Measurements from ENCODE around the gene HOXC5. TPM values are rescaled to one million over a fixed set of nuclear protein-coding genes. Genes with fewer than 3 reads are reported as not detected.

HOXC5 gene
- total RNA-seq, 2 donors from 2014 or later = not detected

GRCh38 chr12:54042970-54043853 is 10.4 kb downstream of the HOXC5 start:
- Mint-ChIP-seq H3K9me3 (no peaks in the 10 kb centered on the region), H3K4me1 (ENCODE audit: low read depth in 2 of 2) (peaks cover 0 to 9% of the 10 kb centered on the region in 2 donors), H3K27me3 (peaks cover 63 to 77% of the 10 kb centered on the region in 2 donors), H3K4me3 (no peak overlapping the region), H3K27ac (no peak overlapping the region), H3K36me3 (no peaks in the 10 kb centered on the region)
- ATAC-seq = no peak
- no peak for DNase-seq (ENCODE audit: low spot score)

- Mint-ChIP-seq H3K36me3 (no peaks in the 10 kb centered on the region), H3K27ac (no peak overlapping the region)
These were observed 11.7 kb downstream of the HOXC5 start for GRCh38 chr12:54044425-54045103.

GRCh38 chr12:54045401-54045800 is 12.6 kb downstream of the HOXC5 start:
- DNase-seq (ENCODE audit: low spot score) (no peak), ATAC-seq (no peak)
- Mint-ChIP-seq H3K27ac (no peak overlapping the region), H3K4me3 (no peak overlapping the region), H3K9me3 (no peaks in the 10 kb centered on the region), H3K4me1 (ENCODE audit: low read depth in 2 of 2) (peaks cover 8 to 17% of the 10 kb centered on the region in 2 donors), H3K27me3 (peaks cover 67 to 77% of the 10 kb centered on the region in 2 donors), H3K36me3 (peaks cover 7% of the 10 kb centered on the region)

More at GRCh38 chr12:54044425-54045103, 11.7 kb downstream of the HOXC5 start:
- H3K9me3 Mint-ChIP-seq = no peaks in the 10 kb centered on the region
- ATAC-seq (no peak), DNase-seq (ENCODE audit: low spot score) (no peak)
- H3K27me3 Mint-ChIP-seq = peaks cover 64 to 77% of the 10 kb centered on the region in 2 donors
- peaks cover 0 to 9% of the 10 kb centered on the region in 2 donors for H3K4me1 Mint-ChIP-seq (ENCODE audit: low read depth in 2 of 2)
- no peak overlapping the region for H3K4me3 Mint-ChIP-seq

GRCh38 chr12:54045868-54046521 is 13.1 kb downstream of the HOXC5 start:
- Mint-ChIP-seq H3K4me1 (ENCODE audit: low read depth in 2 of 2) (peaks cover 14 to 23% of the 10 kb centered on the region in 2 donors), H3K9me3 (no peaks in the 10 kb centered on the region), H3K36me3 (peaks cover 7% of the 10 kb centered on the region), H3K27me3 (peaks cover 67 to 77% of the 10 kb centered on the region in 2 donors), H3K27ac (no peak overlapping the region), H3K4me3 (peak overlapping the region; percentile 42)
- ATAC-seq (no peak), DNase-seq (ENCODE audit: low spot score) (no peak)

- no peak overlapping the region for H3K4me3 Mint-ChIP-seq
- peaks cover 71 to 85% of the 10 kb centered on the region in 2 donors for H3K27me3 Mint-ChIP-seq
- ATAC-seq (peak in 1 of 2 donors; percentile 17), DNase-seq (ENCODE audit: low spot score) (no peak)
- peaks cover 22 to 30% of the 10 kb centered on the region in 2 donors for H3K4me1 Mint-ChIP-seq (ENCODE audit: low read depth in 2 of 2)
- H3K9me3 Mint-ChIP-seq = no peaks in the 10 kb centered on the region
- H3K36me3 Mint-ChIP-seq = peaks cover 7% of the 10 kb centered on the region
- no peak overlapping the region for H3K27ac Mint-ChIP-seq
These were observed 13.9 kb downstream of the HOXC5 start for GRCh38 chr12:54046809-54047159.

- DNase-seq (ENCODE audit: low spot score) (no peak), ATAC-seq (no peak)
- Mint-ChIP-seq H3K9me3 (no peaks in the 10 kb centered on the region), H3K36me3 (peaks cover 7% of the 10 kb centered on the region), H3K4me3 (no peak overlapping the region), H3K4me1 (ENCODE audit: low read depth in 2 of 2) (peaks cover 28 to 32% of the 10 kb centered on the region in 2 donors), H3K27me3 (peaks cover 73 to 88% of the 10 kb centered on the region in 2 donors), H3K27ac (no peak overlapping the region)
These were observed 14.5 kb downstream of the HOXC5 start for GRCh38 chr12:54047160-54047963.

- ATAC-seq (no peak), DNase-seq (ENCODE audit: low spot score) (no peak)
- Mint-ChIP-seq H3K27me3 (peaks cover 70 to 88% of the 10 kb centered on the region in 2 donors), H3K27ac (no peak overlapping the region), H3K4me1 (ENCODE audit: low read depth in 2 of 2) (peaks cover 33 to 35% of the 10 kb centered on the region in 2 donors), H3K4me3 (no peak overlapping the region), H3K36me3 (peaks cover 7% of the 10 kb centered on the region), H3K9me3 (no peaks in the 10 kb centered on the region)
These were observed 15.1 kb downstream of the HOXC5 start for GRCh38 chr12:54047964-54048303.

- H3K27ac Mint-ChIP-seq = no peak overlapping the region
- H3K4me1 Mint-ChIP-seq (ENCODE audit: low read depth in 2 of 2) = peaks cover 37 to 38% of the 10 kb centered on the region in 2 donors
- no peak overlapping the region for H3K4me3 Mint-ChIP-seq
- peaks cover 7% of the 10 kb centered on the region for H3K36me3 Mint-ChIP-seq
- H3K9me3 Mint-ChIP-seq = no peaks in the 10 kb centered on the region
- H3K27me3 Mint-ChIP-seq = peaks cover 69 to 85% of the 10 kb centered on the region in 2 donors
- DNase-seq (ENCODE audit: low spot score) (no peak), ATAC-seq (no peak)
These were observed 15.7 kb downstream of the HOXC5 start for GRCh38 chr12:54048406-54049093.

- Mint-ChIP-seq H3K4me1 (ENCODE audit: low read depth in 2 of 2) (peaks cover 37 to 39% of the 10 kb centered on the region in 2 donors), H3K27me3 (peaks cover 65 to 80% of the 10 kb centered on the region in 2 donors), H3K4me3 (no peak overlapping the region), H3K9me3 (no peaks in the 10 kb centered on the region), H3K36me3 (peaks cover 7% of the 10 kb centered on the region), H3K27ac (no peak overlapping the region)
- ATAC-seq (no peak), DNase-seq (ENCODE audit: low spot score) (no peak)
These were observed 16.3 kb downstream of the HOXC5 start for GRCh38 chr12:54049108-54049507.

GRCh38 chr12:54050482-54050810 is 17.6 kb downstream of the HOXC5 start:
- peaks cover 44 to 45% of the 10 kb centered on the region in 2 donors for H3K4me1 Mint-ChIP-seq (ENCODE audit: low read depth in 2 of 2)
- H3K27ac Mint-ChIP-seq = peak overlapping the region in 1 of 2 donors; percentile 15
- no peaks in the 10 kb centered on the region for H3K9me3 Mint-ChIP-seq
- peak overlapping the region; percentile 63 for H3K4me3 Mint-ChIP-seq
- H3K27me3 Mint-ChIP-seq = peaks cover 60 to 79% of the 10 kb centered on the region in 2 donors
- no peak for ATAC-seq
- peaks cover 7% of the 10 kb centered on the region for H3K36me3 Mint-ChIP-seq
- DNase-seq (ENCODE audit: low spot score) = no peak

- Mint-ChIP-seq H3K4me3 (peak overlapping the region; percentile 81), H3K9me3 (no peaks in the 10 kb centered on the region), H3K27ac (peak overlapping the region in 1 of 2 donors; percentile 60), H3K4me1 (ENCODE audit: low read depth in 2 of 2) (peaks cover 44 to 45% of the 10 kb centered on the region in 2 donors), H3K27me3 (peaks cover 57 to 73% of the 10 kb centered on the region in 2 donors), H3K36me3 (peaks cover 7% of the 10 kb centered on the region)
- ATAC-seq (no peak), DNase-seq (ENCODE audit: low spot score) (no peak)
These were observed 18.4 kb downstream of the HOXC5 start for GRCh38 chr12:54051026-54051842.

- H3K36me3 Mint-ChIP-seq = peaks cover 7% of the 10 kb centered on the region
- peak overlapping the region; percentile 81 for H3K4me3 Mint-ChIP-seq
- ATAC-seq = no peak
- H3K9me3 Mint-ChIP-seq = no peaks in the 10 kb centered on the region
- H3K27ac Mint-ChIP-seq = peak overlapping the region in 1 of 2 donors; percentile 60
- DNase-seq (ENCODE audit: low spot score) = no peak
- peaks cover 42 to 44% of the 10 kb centered on the region in 2 donors for H3K4me1 Mint-ChIP-seq (ENCODE audit: low read depth in 2 of 2)
- H3K27me3 Mint-ChIP-seq = peaks cover 50 to 66% of the 10 kb centered on the region in 2 donors
These were observed 19.1 kb downstream of the HOXC5 start for GRCh38 chr12:54051874-54052437.
